Suppressor macrophage treated with lipopolysaccharide for 1 hour (primary cell): ENCODE results near the gene CXXC5.
A peak's percentile ranks its signal among the peaks of the same experiment; 100 is the strongest.

Experiments used
- DNase-seq, 3 donors: peaks; one replicate each; pipeline ENCODE4 v3.0.0-alpha.2; 2020 to 2022

Gene CXXC5

DNA sequence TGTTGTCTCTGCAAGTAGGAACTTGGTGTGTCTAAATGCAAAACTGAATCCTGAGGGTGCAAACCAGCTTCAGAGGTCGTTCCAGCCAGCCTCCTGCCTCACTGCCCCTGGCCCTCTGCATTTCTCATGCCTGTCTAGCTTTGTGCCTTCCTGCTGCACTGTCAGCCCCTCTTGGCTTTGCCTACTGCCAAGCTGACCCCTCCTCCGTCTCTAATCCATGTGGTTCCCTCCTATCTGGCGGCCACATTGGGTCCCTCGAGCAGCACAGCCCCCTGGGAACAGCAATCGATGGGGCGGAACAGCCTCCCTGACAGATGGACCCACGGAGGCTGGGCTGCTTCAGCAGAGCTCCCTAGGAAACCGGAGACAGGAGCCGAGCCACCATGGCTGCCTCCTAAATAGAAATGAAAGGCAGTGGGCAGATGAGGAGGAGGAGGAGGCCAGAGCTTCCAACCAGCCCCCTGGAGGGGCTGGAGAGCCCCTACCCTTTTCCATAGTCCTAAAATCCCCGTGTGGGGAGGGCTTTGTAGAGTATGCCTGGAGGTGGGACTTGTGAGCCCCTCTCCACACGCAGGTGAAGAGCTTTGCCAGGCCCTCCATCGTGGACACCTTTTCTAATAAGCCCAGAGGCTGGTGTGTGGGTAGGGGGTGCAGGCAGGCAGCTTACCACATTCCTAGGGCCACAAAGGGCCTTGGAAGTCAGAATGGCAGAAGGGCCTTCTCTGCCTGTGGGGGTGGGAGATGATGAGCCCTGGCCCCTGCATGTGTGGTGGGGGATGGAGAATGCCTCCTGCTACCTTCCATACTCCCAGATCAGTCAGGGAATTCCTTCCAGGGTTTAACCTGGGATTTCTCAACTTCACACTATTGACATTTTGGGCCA is 9.2 kb upstream of the CXXC5 start:
- DNase-seq, result no peak

DNA sequence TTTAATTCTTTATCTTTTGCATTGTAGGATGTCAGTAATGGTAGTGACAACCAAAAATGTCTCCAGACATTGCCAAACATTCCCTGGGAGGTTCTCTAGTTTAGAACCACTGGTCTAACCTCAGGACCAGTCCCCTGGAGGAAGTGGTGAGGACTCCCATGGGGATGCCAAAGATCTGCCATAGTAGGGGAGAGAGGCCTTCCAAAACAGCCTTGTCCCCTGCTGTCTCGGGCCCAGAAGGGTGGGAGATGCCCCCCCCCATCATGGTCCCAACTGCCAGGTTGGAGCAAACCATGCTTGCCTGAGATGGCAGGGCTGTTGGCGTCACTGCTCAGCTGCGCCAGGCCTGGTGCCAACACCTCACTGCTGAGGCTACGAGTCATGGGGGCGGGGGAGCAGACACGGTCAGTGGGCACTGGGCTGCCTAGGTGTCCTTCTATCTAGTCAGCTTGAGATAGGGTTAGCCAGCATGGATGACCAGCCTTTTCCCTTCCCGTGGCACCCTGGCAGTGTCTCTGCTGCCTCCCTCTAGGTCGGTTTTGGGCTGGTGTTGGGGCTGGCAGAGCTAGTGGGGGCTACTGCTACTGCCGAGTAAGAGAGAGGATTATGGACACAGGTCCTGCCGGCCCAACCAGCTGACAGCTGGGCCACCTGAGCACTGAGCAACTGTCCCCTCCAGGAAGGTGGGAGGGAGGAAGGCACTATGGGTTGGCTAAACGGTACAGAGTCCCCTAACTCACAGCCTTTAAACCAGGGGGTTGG is 8.3 kb upstream of the CXXC5 start:
- no peak for DNase-seq

DNA sequence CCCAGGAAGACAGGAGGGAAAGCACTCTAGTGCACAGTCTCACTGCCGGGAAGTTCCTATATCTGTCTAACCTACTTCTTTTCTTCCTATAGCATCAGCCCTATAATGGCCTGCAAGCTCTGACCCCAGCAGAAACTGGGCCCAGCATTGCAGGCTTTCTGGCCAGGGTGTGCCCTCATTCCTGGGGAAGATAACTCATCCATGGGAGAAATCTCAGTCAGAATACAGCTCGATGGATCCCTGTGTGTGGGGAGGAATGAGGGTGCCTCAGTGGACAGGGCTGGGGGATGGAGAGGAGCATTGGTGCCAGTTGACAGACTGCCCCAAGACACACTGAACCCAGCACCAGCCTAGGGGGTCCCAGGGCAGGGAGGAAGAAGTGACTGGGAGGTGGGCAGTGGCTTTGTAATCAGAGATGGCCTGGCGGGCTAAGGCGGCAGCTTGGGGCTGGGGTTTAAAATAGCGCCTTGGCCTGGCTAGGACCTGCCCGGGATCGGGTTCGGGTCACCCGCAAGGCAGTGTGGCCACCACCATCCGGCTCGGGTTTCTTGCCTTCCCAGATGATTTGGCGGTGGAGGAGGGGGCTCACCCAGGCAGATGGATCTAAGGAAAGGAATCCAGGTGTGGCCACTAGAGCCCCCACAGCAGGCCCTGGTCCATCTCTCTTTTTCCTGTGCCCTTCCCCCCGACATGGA is 7.6 kb upstream of the CXXC5 start:
- DNase-seq, result no peak

DNA sequence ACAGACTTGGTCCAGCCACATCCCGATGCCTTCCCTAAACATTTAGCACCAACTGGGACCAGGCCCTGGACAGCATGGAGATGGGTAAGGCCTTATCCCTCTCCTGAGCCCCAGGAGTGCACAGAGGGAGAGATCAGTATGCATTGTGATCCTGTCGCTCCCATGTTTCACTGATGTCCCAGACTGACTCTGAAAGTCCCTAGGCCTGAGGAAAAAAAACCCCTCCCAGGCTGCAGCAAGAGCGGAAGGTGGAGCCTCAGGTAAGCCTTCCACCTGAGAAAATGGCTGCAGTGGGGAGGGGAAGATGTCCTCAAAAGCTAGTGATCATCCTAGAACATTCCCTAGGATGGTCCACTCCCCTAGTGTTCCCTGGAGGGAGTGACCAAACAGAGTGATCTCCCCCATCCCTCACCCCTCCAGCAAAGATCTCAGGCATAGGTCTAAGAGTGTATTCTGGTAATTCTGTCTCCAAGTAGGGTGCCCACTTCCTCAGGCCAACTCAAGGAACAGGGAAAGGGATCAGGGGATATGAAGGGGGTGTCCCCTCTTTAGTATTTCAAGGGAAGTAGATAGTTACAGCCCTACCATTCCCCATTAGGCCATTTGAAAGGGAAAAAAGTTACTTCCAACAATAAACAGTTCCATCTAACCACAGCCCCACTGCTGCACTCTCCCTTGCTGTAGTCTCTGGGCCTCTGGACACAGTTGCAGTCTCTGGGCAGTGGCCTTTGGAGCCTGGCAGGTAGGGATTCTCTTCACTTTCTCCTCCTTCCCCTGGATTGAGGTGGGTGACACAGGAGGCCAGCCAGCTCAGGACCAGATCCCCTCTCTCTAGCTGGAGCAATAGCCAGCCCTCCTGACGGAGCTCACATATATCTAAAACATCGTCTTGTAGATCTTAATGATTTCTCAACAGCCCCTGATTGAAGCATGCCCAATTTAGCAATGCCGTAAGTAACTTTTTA is 6.8 kb upstream of the CXXC5 start:
- DNase-seq, result no peak

DNA sequence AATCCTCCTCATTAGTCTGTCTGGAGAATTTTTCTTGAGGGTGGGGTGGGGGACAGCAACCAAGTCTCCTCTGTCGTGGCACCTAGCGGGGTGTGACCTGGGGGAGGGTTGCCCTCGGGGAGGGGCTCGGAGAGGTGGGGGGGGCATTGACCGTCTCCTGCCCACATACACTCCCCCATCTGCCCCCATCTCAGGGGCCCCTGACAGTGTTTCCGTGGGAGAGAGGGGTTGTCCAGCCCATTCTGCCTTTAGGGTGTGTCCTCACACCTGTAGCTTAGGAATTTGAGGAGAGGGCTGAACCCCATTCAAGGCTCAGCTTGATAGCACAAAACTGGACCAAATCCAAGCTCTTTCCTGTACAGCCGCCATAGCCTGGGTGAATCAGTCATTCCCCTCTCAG is 5.9 kb upstream of the CXXC5 start:
- DNase-seq, result no peak

DNA sequence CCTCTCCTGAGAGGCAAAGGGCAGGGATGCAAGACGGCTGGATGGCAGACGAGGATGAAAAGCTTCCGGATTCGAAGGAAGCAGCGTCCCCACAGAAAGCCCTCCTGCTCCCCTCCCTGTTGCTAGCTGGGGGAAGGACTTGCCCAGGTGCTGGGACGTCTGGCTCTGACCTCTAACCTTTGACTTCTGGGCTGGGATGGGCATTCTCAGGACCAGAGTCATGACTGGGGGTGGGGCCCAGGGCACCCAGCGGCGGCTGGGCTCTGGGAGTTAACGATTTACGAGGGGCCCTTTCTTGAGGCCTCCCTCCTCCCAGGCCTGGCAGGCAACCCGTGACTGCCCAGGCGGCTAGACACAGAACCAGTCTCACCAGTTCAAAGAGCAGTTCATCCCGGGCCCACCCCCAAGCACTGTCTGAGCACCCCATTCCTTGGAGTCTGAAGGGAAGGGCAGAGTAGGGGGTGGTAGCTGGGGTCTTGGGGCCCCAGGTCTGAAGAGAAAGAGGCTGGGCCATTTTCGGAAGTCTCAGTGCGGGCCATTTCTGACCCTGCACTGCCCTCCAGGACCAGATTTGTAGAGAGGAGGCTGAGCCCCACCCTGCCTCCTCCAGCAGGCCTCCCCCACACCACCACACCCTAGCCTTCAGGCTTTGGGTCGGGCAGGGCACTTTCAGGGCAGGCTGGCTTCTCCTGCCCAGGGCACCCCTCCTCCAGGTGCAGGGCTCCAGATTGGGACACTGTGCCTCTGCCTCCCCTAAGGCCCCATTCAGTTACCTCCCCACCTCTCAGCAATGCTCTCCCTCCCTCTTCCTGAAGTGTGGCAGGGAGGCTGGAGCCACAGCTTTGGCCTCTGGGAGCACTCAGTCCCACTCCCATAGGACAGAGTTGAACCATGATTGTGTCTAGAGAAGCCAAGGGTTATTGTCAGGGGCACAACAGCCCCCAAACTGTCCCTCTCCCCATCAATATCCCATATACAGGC is 5.0 kb upstream of the CXXC5 start:
- no peak for DNase-seq

DNA sequence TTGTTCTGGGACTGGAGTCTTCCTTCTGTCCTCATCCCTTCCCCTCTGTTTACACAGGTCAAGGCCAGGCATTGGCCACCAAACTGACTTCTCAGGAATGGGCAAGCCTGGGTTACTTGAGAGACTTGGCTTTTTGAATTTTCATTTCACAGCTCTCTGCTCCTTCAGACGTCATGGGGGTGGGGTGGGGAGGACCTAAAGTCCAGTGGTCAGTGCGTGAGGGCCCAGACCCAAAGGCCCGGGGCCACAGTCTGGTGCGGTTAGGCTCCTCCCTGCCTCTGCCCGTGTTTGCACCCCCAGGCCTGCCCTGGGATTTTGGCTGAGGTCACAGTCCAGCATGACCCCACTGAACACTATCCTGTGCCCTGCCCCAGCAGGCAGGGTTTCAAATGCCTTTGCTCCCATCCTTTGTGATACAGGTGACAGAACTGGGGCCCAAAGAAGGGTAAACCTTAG is 4.1 kb upstream of the CXXC5 start:
- no peak for DNase-seq

DNA sequence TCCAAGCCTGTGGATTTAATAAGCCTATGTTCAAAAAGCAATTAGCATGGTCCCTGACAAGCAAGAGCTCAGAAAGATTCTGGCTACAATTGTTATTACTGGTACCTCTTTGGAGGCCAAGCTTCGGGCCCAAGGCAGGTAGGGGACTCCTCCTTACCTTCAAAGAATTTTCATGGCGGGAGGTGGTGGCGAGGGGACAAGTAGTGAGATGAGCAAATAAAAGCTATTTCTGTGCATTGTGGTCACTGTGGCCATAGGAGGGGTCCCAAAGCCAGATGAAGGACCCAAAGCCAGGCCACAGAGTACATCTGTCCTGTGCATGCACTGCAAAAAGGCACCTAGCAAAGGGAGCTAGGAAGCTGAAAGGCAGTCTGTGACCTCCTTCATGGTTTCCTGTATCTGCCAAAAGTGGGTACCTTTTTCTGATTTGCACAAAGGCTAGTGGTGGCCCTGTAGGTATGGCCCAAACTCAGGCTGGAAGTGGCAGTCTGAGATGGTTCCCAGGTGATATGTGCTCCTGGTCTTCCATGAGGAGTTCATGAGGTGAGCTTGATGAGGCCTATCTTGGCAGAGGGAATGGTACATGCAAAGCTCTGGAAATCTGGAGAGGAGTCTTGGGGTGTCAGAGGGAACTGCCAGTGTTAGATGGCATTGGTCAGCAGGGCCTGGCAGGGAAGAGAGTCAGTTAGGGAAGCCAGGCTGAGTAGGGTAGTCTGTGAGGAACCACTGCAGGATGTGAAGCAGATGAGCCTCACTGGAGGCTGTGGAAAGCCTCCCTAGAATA is 3.3 kb upstream of the CXXC5 start:
- peak in 2 of 3 donors; percentile 39 to 44 for DNase-seq

DNA sequence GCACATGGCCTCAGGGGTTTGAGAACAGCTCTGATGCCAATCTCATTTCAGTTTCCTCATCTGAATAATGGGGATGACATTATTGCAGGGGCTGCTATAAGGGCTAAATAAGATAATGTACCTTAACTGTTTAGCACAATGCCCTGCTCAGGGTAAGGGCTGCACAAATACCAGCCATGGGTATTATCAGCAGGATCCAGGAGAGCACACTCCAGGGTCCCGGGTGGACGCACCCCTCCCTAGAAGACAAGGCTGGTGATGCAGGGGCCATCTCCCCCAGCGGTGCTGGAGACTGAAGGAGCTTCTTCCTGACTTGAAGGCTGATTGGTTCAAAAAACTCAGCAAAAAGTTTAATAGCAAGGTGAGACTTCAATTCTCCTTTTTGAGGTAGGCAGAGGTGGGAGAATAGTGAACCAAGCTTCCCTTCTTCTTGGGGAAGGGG is 2.7 kb upstream of the CXXC5 start:
- no peak for DNase-seq

DNA sequence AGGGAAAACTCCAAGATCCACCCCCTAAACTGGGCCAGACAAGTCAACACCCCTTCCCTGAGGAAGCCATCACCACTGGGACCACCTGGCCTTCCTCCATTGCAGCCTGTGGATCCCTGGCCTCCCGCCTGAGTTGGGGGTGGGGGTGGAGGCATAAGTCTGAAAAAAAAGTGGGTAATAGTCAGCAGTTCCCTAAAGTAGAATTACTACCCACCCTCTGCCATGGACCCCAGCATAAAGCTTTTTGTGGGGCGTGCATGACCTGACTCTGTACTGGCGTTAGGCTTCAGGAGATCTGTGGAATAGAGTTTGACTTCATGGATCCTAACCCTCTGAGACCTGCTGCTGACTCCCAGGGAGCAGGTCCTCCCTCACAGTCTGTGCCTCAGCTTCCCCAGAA is 2.0 kb upstream of the CXXC5 start:
- DNase-seq, result no peak

DNA sequence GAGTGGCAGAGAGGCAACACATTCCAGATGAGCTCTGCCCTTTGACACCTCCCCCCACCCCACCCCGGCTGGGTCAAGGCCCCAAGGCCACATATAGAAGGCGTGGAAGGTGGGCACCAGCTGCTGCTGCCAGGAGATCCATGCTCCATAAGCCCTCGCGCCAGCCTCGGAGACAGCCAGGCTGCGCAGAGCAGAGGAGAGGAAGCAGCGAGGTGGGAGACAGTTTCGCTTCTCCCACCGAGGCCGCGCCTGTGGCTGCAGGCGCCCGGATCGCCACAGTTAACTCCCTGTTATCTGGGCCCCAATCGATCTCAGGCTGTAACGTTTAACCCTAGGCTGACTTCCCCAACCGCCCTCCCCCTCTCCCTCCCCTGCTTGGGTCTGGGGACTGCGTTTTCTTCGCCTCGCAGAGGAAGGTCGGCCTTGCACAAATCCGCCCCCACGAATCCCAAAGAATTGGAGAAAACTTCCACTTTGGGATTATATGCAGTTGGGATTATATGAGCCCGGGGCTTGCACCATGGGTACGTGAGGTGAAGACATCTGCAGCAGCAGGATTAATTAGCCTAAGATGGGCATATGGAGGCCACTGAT is 1.1 kb upstream of the CXXC5 start:
- DNase-seq, result peak; percentile 71 to 85 (median 72)

DNA sequence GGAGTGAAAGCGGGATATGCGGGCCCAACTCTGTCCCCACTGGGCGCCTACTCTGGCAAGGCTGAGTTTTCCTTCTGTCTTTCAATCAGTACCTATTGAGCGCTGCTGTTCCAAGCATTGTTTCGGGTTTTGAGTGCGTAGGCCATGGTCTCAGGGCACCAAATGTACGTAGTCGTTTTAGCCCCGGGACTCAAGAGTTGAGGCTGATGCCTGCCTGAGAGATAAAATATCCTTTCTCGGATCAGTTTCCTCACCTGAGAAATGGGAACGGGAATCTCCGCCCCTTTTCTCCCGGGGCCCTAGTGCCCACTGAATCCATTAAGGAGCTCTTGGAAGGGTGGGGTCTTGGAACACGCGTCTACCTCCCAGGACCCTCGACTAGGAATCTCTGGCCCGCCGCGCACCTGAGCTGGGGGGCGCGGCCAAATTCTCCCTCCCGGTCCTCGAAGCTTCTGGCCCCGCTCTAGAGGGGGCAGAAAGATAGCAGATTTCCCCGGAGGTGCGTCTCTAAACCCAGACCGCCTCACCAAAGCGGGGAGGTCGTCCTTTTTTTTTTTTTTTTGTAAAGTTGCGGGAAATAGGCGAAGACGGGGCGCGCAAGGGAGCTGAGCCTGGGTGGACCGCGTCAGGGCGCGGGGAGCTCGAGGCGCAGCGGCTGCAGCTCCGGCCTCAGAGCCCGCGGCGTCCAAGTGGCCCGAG is 494 bp upstream of the CXXC5 start:
- no peak for DNase-seq

DNA sequence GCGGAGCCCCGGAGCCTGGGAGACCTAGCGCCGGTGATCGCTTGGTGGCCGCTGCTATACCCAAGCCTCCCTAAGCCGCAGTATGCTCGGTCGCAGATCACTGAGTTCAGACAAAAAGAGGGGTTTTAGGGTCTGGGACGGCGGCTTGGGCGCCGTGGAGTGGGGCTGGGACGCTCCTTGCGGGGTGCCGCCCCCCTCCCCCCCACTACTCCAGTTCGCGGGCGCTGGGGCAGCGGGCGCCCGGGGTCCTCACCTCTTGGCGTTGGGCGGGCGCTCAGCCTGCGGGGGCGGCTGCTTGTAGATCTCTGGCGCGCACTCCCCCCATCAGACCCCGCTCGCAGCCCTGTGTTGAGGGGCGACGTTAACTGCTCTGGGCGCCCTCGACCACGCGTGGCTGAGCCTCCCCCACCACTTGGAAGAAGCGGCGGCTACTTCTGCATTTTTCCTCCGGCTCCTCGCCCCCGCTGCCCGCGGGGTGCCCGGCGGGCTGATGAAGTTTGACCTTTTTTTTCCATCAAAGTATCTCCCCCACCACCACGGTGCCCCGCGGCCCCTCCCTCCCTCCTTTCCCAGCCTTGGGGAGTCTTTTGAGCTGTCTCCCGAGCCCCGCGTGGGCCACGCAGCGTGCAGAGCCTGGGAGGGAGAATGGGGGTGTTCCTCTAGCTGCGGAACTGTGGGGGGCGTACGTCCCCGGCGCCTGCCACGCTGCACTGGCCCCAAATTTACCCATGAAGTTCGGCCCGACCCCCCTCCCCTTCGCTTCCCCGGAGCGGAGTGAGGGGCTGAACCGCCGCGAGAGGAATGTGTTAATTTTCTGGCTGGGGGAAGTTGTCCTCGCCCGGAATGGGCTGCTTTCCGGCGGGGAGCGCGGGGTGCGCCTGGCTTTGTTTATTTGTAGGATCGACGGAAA is 1.2 kb downstream of the CXXC5 start:
- peak; percentile 82 to 92 (median 85) for DNase-seq

DNA sequence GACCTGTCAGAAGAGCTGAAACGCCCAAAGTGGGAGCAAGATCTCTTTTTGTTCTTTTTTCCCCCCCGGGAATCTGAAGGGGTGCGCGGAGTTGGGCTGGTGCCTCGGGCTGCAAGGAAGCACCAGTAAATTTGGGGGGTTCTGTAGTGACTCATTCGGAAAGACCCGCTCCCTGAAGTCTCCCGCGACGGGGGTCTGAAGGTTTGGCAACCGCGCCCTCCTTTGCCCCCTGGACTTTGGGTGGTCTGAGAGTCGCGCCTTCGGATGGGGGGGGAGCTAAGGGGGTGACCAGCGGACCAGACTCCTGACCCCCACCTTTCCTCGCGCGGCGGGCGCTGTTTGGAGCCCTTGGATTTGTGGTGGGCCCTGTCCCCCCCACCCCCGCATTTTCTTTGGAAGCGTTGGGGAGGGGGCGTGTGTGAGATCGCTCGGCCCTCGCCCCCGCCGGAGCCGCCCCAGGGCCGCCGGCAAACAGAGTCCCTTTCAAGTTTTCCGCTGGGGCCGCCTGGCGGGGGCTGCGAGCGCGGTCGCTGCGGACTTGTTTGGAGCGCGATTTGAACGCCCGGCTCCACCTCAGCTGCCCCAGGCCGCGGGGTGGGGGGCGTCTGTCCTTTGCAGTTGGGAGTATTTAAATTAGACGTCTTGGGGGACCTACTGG is 2.0 kb downstream of the CXXC5 start:
- peak in 2 of 3 donors; percentile 40 to 68 for DNase-seq

DNA sequence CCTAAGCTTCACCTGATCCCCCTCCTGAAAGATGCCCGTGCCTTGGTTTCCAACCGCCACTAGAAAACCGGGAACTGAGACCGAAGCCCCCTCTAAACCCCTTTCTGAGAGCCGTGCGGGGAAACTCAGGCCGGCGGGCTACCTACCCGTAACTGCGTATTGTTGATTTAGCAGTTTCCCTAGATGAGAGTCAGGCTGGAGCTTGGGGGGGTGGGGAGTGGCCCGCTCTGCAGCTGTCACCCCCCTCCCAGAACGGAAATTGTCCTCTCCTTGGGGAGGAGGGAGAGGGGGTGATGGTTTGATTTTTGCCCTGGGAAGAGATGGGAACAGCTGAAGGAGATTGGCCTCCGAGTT is 2.5 kb downstream of the CXXC5 start:
- peak in 2 of 3 donors; percentile 12 to 39 for DNase-seq

DNA sequence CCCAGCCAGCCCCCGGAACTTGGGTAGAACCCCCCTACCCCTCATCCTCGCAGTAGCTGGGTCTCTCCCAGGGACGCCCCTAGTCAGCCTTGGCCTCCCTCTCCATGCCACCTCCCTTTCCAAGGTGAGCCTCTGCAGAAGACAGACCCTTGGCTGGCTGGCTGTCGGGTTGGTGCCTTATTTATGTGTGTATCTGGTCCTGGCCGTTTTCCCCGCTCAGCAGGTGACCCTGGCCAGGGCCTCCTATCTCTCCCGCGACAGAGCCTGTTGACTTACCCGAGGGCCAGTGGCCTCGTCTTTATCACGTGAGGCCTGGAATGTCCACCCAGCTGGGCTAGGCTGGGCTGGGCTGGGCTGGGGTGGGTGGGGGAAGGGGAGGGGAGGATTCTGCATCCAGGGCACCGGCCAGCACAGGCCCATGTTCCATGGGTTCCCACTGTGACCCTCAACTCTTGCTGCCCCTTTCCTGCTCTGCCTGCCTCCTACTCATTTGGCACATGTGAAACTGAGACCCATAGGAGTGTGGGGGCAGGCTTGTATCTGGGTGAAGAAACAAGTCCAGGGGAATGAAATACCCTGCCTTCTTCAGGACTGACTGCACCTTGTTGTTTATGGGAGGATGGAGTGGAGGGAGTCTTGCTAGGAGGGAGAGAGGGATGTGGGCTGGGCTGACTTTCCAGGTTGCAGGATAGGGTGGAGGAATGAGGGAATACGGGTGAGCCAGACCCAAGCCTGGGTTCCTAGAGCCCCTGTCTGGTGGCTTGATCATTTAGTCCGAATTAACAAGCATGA is 3.1 kb downstream of the CXXC5 start:
- DNase-seq, result peak; percentile 55 to 78 (median 62)
